Esophagus squamous epithelium (tissue), 5 donors: ENCODE results near the gene RAB11B. TPM values are rescaled to one million over a fixed set of nuclear protein-coding genes. Genes with fewer than 3 reads are reported as not detected.
A peak's percentile ranks its signal among the peaks of the same experiment; 100 is the strongest.

Source experiments
- DNase-seq: peaks from one replicate; lab custom pipeline; 2025; lab: John Stamatoyannopoulos, UW
- H3K27ac ChIP-seq, 4 donors: fragments of 200-600 bp; sonication (generic); one replicate each; pipeline ENCODE4 v1.5.1; 2016 to 2019; ENCODE audit warnings: mild to moderate bottlenecking in 1 of 4
- H3K27me3 ChIP-seq, 4 donors: fragments of 200-600 bp; sonication (generic); 1 replicate in 3 of 4; 2 replicates in 1 of 4; pipeline versions ENCODE4 v1.5.1 to v1.6.0; 2017 to 2021; ENCODE audit warnings: antibody characterized with exemption in 1 of 4
- H3K36me3 ChIP-seq, 3 donors: fragments of 200-600 bp; sonication (generic); one replicate each; pipeline ENCODE4 v1.5.1; 2016 to 2019
- H3K4me1 ChIP-seq, 3 donors: fragments of 200-600 bp; sonication (generic); one replicate each; pipeline ENCODE4 v1.5.1; 2017 to 2019
- H3K4me3 ChIP-seq, 4 donors: fragments of 200-600 bp; sonication (generic); 1 replicate in 3 of 4; 2 replicates in 1 of 4; pipeline ENCODE4 v1.5.1; 2016 to 2019; ENCODE audit warnings: mild to moderate bottlenecking in 2 of 4, moderate library complexity in 1 of 4
- H3K9me3 ChIP-seq, 3 donors: fragments of 200-600 bp; sonication (generic); one replicate each; pipeline ENCODE4 v1.5.1; 2016 to 2019
- POLR2A ChIP-seq, 4 donors: fragments of 450-650 bp; IDR thresholded peaks; one replicate each; pipeline ENCODE4 v1.6.1; 2017; ENCODE audit warnings: antibody characterized with exemption in 4 of 4, mild to moderate bottlenecking in 4 of 4, moderate library complexity in 3 of 4
- WGBS, 2 donors: methylation state at CpG; one replicate each; pipeline ENCODE4 v1.1.5; 2018; 5-methylcytosine and 5-hydroxymethylcytosine counted together
- intact Hi-C: fragments of 100-400 bp; cut with DNase I; formaldehyde crosslinking; loops from one replicate; pipeline ENCODE4 v1.15.0; 2022
- small RNA-seq, 4 donors: library from RNA; depleted of rRNA; stranded (forward); fragments of <200 nt; gene quantifications; one replicate each; pipeline ENCODE3, GENCODE V24; 2016
- total RNA-seq, 4 donors: library from RNA; depleted of rRNA; stranded (reverse); fragments of >200 nt; gene quantifications; one replicate each; pipeline ENCODE4 v1.1.0, GENCODE V29; 2016
- TF ChIP-seq, protein P1 (sequence below), 6 experiments: fragments of 450-650 bp in 4 of 6; fragments of 200-600 bp in 2 of 6; sonication (generic) in 2 of 6; IDR thresholded peaks; one replicate each; pipeline ENCODE4 v1.5.1; 2016 to 2019; ENCODE audit warnings: antibody characterized with exemption in 6 of 6, mild to moderate bottlenecking in 4 of 6, moderate library complexity in 4 of 6
- donor health status: DM: yes; HTN: yes; CAD: no.

Gene RAB11B
- total RNA-seq, 4 donors from 2014 or later = 11.3 to 44.0 (median 26.0) TPM

DNA sequence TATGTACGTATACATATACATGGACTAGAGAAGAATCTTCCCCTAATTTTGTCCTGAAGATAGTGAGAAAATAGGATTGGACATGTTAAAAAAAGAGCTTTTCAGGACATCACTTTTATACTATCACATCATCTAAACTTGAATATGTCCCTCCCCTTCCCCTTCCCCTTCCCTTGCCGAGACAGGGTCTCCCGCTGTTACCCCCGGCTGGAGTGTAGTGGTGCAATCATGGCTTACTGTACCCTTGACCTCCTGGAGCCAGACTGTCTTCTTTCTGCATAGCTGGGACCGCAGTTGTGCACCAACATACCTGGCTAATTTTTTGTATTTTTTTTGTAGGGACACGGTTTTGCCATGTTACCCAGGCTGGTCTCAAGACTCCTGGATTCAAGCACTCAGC lies 61.2 kb downstream of the RAB11B start:
- Histone ChIP-seq H3K36me3 (peaks cover 0 to 53% (median 12%) of the 10 kb centered on the region in 3 donors), H3K9me3 (no peaks in the 10 kb centered on the region), H3K27me3 (no peaks in the 10 kb centered on the region), H3K4me3 (no peak overlapping the region), H3K4me1 (peaks cover 39 to 95% (median 83%) of the 10 kb centered on the region in 3 donors), H3K27ac (peak overlapping the region in 3 of 4 donors; percentile 6 to 70 (median 36))
- no peak for TF ChIP-seq POLR2A (IDR thresholded peaks at IDR 0.05)
- TF ChIP-seq, protein P1, sequence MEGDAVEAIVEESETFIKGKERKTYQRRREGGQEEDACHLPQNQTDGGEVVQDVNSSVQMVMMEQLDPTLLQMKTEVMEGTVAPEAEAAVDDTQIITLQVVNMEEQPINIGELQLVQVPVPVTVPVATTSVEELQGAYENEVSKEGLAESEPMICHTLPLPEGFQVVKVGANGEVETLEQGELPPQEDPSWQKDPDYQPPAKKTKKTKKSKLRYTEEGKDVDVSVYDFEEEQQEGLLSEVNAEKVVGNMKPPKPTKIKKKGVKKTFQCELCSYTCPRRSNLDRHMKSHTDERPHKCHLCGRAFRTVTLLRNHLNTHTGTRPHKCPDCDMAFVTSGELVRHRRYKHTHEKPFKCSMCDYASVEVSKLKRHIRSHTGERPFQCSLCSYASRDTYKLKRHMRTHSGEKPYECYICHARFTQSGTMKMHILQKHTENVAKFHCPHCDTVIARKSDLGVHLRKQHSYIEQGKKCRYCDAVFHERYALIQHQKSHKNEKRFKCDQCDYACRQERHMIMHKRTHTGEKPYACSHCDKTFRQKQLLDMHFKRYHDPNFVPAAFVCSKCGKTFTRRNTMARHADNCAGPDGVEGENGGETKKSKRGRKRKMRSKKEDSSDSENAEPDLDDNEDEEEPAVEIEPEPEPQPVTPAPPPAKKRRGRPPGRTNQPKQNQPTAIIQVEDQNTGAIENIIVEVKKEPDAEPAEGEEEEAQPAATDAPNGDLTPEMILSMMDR (IDR thresholded peaks at IDR 0.05) = no peak
- WGBS, 2 donors = 62 to 69% methylated on average over 6 of the region's 6 CpGs
- intact Hi-C loops = no loop called here
- DNase-seq = no peak

DNA sequence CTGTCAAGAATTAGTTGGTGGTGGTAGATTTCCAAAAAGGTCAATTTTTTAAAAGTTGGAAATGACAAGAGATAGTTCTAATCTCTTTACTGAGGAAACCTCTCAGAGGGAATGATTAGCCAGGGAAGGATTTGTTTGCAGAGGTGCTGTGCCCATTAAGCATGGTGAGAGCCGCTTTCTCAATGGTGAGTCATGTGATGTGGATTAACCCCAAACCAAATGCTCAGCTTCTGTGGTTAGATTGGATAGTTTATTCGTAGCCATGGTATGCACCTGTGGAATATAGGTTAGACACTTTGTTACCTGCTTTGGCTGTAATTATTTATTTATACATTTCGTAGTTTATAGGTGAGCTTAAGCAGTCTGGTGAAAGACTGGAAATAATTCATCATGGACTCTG lies 61.7 kb downstream of the RAB11B start:
- intact Hi-C loops = no loop called here
- Histone ChIP-seq H3K27ac (peak overlapping the region in 3 of 4 donors; percentile 6 to 70 (median 7)), H3K36me3 (peaks cover 4 to 53% (median 9%) of the 10 kb centered on the region in 3 donors), H3K4me1 (peaks cover 34 to 95% (median 78%) of the 10 kb centered on the region in 3 donors), H3K27me3 (no peaks in the 10 kb centered on the region), H3K9me3 (no peaks in the 10 kb centered on the region), H3K4me3 (no peak overlapping the region)
- no peak for TF ChIP-seq POLR2A (IDR thresholded peaks at IDR 0.05)
- TF ChIP-seq, protein P1 (IDR thresholded peaks at IDR 0.05) = no peak
- WGBS, 2 donors = 29 to 37% methylated on average over 3 of the region's 3 CpGs
- DNase-seq = no peak

DNA sequence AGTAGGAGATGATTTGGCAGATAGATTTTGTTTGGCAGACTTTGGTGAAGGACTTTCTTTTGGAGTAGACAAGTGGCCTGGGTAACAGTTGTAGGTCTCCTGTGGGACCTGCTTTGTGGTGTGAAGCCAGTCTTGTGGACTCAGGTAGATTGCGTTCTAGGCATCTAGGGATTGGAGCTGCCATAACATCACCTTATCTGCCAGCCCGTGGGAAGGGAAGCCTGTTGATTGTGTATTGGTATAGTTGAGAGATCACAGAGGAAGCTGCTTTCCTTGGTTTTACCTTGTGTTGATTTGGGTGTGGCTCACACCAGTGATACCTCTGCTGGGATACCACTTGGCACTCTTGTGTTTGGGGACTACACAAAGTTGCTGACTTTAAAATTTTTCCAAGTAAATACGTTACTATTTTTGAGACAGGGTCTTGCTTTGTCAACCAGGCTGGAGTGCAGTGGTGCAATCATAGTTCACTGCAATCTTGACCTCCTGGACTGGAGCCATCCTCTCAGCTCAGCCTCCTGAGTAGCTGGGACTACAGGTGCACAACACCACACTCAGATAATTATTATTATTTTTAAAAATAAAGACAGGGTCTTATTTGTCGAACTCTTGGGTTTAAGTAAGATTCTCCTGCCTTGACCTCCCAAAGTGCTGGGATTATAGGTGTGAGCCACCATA lies 62.4 kb downstream of the RAB11B start:
- Histone ChIP-seq H3K27me3 (no peaks in the 10 kb centered on the region), H3K9me3 (no peaks in the 10 kb centered on the region), H3K27ac (peak overlapping the region in 3 of 4 donors; percentile 6 to 70 (median 7)), H3K4me3 (no peak overlapping the region), H3K36me3 (peaks cover 6 to 52% (median 8%) of the 10 kb centered on the region in 3 donors), H3K4me1 (peaks cover 27 to 95% (median 72%) of the 10 kb centered on the region in 3 donors)
- intact Hi-C loops = no loop called here
- TF ChIP-seq, protein P1 (IDR thresholded peaks at IDR 0.05) = no peak
- TF ChIP-seq POLR2A (IDR thresholded peaks at IDR 0.05) = no peak
- WGBS, 2 donors = 62 to 68% methylated on average over 4 of the region's 4 CpGs
- no peak for DNase-seq

DNA sequence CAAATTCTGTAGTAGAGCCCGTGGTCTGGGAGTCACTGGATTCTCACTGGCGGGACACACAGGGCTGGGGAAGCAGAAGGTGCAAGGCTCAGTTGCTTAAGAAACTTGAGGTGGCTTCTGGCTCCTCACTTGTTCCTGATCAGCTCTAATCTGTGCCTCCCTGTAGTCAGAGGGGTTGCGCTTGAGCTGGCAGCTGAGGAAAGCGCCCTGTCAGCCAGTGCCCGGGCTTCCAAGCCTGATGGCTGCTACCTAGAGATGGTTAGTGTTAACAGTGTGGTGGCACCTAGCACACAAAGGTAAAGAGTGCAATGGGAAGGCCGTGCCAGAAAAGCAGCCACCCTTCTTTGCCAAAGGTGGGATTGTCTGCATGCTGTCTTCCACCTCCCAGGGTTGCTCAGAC lies 63.5 kb downstream of the RAB11B start:
- Histone ChIP-seq H3K4me1 (peaks cover 30 to 95% (median 73%) of the 10 kb centered on the region in 3 donors), H3K27ac (peak overlapping the region in 1 of 4 donors; percentile 12)

More for the DNA sequence above, 63.5 kb downstream of the RAB11B start:
- H3K4me3 ChIP-seq = no peak overlapping the region
- H3K9me3 ChIP-seq = no peaks in the 10 kb centered on the region
- H3K27me3 ChIP-seq = no peaks in the 10 kb centered on the region
- intact Hi-C loops = no loop called here
- no peak for DNase-seq
- no peak for TF ChIP-seq POLR2A (IDR thresholded peaks at IDR 0.05)
- TF ChIP-seq, protein P1 (IDR thresholded peaks at IDR 0.05) = no peak
- 67 to 72% methylated on average over 5 of the region's 6 CpGs for WGBS, 2 donors
- H3K36me3 ChIP-seq = peaks cover 6 to 60% (median 8%) of the 10 kb centered on the region in 3 donors

Small RNAs within 50 kb of the gene (small RNA-seq; reads per million reads assigned to genes)
- gene MIR4999 = 0 to 0.27 (median 0) reads per million in 4 donors

Other genes with a start within 250 kb of the RAB11B start
- under 1 TPM in 1 of 4 donors, not detected in 3; 0.09 TPM for gene FBN3, start 240.8 kb upstream of the RAB11B start, total RNA-seq
- gene CERS4, start 181.0 kb upstream of the RAB11B start, total RNA-seq = 100 to 1,000 TPM in 1 of 4 donors, 10 to 100 TPM in 3; 44.1 to 184 (median 89.1) TPM
- gene CD320, start 82.0 kb upstream of the RAB11B start, total RNA-seq = 10 to 100 TPM in 3 of 4 donors, 1 to 10 TPM in 1; 8.7 to 27.0 (median 22.3) TPM
- gene NDUFA7, start 69.0 kb upstream of the RAB11B start, total RNA-seq = 10 to 100 TPM; 23.8 to 40.6 (median 32.8) TPM
- gene RPS28, start 68.9 kb upstream of the RAB11B start, total RNA-seq = 100 to 1,000 TPM; 267 to 710 (median 400) TPM
- gene KANK3, start 47.1 kb upstream of the RAB11B start, total RNA-seq = 1 to 10 TPM; 2.9 to 8.8 (median 4.4) TPM
- 10 to 100 TPM; 17.0 to 37.1 (median 19.2) TPM for gene ANGPTL4, start 26.2 kb upstream of the RAB11B start, total RNA-seq
- 10 to 100 TPM; 34.5 to 78.9 (median 61.7) TPM for gene MARCHF2, start 22.9 kb downstream of the RAB11B start, total RNA-seq
- 100 to 1,000 TPM; 102 to 162 (median 128) TPM for gene HNRNPM, start 54.6 kb downstream of the RAB11B start, total RNA-seq
- gene PRAM1, start 112.3 kb downstream of the RAB11B start, total RNA-seq = under 1 TPM in 1 of 4 donors, not detected in 3; 0.57 TPM
- gene ZNF414, start 123.8 kb downstream of the RAB11B start, total RNA-seq = 10 to 100 TPM in 3 of 4 donors, 1 to 10 TPM in 1; 4.0 to 29.9 (median 19.4) TPM
- 10 to 100 TPM in 2 of 4 donors, 1 to 10 TPM in 2; 1.6 to 14.3 (median 8.5) TPM for gene MYO1F, start 187.1 kb downstream of the RAB11B start, total RNA-seq
- gene ADAMTS10, start 220.4 kb downstream of the RAB11B start, total RNA-seq = 1 to 10 TPM; 2.0 to 8.8 (median 3.6) TPM
- gene NFILZ, start 240.3 kb downstream of the RAB11B start, total RNA-seq = not detected